NCI-H748 treated with DMSO at 0.1 percent for 48 hours (cell line): ENCODE results near the gene PHACTR1.

Experiments
- DNase-seq: peaks from one replicate; lab custom pipeline; 2025; lab: John Stamatoyannopoulos, UW

PHACTR1 gene

GRCh38 chr6:13030396-13030795 lies 313.8 kb downstream of the PHACTR1 start:
- no peak for DNase-seq

DNA sequence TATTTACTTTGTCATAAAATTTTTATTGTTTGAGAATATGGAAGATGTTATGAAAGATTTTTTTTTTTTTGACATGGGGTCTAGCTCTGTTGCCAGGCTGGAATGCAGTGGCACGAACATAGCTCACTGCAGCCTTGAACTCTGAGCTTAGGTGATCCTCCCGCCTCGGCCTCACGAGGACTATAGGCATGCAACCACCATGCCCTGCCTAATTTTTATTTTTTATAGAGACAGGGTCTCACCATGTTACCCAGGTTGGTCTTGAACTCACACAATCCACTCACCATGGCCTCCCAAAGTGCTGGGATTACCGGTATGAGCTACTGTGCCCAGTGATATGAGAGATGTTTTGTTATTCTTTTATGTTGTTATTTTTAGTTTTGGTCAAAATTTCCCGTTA lies 316.0 kb downstream of the PHACTR1 start:
- DNase-seq, result no peak

DNA sequence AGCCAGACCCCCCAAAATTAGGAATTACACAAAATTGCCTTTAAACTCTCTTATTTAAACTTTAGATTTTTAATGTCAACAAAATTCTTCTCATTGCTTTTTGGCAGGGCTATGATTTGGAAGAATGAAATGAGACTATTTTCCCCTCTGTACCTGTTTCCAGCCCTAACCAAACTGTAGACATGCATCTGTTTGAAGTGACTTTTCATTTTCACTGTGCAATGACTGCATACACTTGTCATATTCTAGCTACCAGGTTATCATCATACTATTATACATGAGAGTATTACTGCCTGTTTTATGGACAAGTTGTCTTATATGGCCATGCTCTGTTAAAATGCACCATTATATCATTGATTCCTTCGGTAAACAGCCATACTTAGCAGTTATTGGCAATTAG lies 316.6 kb downstream of the PHACTR1 start:
- DNase-seq, result no peak

GRCh38 chr6:13034316-13034715 lies 317.7 kb downstream of the PHACTR1 start:
- no peak for DNase-seq

DNA sequence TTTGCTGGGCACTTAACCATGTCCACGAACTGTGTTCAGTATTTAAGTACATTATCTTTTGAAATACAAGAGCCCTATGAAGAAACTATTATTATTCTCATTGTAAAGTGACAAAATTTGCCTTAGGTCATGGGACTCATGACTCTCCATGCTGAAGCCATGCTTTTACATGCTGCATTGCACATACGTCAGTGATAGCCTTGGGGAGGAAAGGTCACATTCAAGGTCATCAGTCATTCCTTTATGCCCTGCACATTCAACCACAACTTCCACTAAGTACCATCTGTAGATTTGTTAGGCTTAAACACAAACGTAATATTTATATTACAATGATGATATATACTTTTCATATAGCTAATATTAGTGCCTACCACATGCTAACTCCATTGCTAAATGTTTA lies 319.0 kb downstream of the PHACTR1 start:
- DNase-seq, result no peak

GRCh38 chr6:13038315-13038714 lies 321.7 kb downstream of the PHACTR1 start:
- DNase-seq, result no peak

DNA sequence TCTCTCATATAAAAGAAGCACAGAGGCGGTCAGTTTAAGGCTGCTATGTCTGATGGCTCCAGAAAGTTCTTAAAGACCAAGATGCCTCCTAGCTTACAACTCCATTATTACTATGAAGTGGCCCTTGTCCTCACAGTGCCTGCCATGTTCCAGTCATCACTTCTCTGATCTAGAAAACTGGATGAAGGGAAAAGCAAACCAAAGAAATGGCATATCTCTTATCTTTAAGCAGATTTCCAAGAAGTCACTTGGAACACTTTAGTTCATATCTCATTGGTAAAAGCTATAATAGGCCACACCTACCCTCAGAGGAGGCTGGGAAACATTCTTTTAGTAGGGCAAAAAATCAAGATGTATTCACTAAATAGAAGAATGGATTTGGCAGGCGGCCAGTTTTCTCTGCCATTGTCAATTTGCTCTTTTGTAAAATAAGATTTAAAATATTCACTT lies 322.2 kb downstream of the PHACTR1 start:
- DNase-seq, result no peak

DNA sequence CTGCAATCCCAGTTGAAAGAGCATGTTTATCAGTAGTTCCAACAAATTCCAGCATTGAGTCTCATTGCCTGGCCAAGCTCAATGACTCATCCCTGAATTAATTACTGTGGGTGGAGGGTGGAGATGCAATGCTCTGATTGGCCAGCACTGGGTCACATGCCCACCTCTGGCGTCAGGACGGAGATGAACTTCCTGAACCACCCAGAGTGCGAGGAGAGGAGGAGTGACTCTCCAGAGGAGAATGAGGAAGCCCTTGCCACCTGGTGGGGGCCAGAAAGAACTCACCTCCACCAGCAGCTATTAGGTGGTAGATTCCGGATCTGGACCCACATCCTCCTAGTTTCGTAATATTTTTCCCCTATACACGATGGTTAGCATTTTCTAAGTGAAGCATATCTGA lies 327.8 kb downstream of the PHACTR1 start:
- no peak for DNase-seq

DNA sequence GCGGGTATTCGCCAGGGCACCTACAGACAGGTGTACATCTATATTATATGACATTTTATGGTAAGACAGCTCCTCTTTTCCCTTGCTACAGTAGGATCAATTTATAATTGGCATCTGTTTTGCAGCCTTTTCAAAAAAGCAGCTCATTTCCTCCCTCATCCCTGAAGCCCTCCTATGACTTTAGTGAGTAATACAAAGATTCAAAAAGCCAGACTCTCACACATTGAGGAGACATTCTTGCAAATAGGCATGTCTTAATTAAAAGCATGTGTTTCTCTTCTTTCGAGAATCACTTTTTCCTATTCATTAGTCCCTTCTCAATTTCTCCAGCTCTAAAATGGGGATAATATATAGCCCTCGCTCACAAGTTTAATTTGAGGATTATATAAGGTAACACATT lies 328.3 kb downstream of the PHACTR1 start:
- DNase-seq, result no peak

DNA sequence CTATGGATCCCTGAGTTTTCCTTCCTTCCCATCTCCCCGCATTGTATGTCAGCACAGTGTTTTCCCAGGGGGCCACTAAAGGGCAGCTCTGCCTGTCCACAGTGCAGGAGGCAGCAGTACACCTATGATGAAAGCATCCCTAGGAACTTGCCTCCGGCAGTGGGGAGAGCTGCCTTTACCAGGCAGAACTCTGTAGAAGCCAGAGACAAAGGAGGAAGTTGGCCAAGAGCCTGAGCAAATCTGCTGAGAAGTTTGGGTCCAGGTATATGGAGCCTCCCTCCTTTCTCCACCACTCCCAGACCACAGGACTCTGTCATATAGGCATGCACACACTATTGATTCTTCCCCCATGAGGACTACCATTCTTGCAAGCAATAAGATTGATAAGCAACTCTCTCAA lies 329.1 kb downstream of the PHACTR1 start:
- DNase-seq, result no peak

DNA sequence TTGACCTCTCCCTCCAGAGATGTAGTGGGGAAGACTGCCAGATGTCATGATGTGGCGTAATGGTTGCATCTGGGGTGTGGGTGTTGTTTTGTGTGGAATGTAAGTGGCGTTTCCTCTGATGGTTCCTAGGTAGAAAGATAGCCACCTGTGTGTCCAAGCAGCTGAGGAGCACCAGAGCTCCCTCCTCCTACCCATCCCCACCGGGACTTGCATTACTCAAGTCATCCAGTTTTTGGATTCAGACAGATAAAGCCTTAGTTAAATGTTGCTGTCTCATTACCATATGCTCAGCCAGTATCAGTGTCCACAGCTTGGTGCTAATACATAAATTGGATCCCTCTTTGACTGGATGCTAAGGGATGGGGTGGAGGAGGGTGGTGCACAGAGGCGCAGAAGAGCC lies 329.5 kb downstream of the PHACTR1 start:
- DNase-seq, result no peak

DNA sequence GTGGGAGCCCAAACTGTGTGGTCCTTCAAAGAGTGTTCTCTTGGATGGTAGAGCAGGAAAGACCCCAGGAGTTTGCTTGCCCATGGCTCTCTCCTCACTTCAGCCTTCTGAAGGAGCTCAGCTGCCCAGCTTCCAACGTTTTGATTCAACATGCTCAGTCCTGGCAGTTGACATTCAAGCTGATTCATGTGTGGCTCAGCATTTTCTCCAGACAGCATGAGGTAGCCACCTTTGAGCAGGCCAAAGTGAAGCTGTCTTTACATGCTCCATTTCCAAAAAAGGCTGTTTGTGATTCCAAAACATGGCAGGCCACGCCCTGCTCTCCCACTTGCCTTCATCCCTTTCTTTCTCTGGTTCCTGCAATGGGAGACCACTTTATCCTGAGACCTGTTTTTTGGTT lies 331.5 kb downstream of the PHACTR1 start:
- DNase-seq, result no peak

GRCh38 chr6:13049666-13050254 lies 333.2 kb downstream of the PHACTR1 start:
- DNase-seq, result no peak

GRCh38 chr6:13053006-13053461 lies 336.5 kb downstream of the PHACTR1 start:
- DNase-seq, result no peak

DNA sequence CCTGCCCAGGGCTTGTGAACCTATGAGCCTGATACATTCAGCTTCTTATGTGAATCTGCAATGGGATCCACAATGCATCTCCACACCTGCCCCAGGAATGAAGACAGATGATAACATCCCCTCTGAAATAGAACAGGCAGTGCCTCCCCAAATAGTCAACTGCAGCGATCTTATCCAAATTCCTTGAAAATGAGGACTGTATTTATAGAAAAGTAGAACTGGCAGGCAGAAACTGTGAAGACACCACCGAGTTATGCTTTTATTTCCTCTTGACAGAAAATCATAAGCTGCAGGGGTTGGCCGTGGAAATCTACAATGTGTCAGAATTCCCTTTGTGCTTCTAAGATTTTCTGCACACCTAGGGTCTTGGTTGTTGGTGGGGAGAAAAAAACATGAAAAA lies 341.5 kb downstream of the PHACTR1 start:
- no peak for DNase-seq

DNA sequence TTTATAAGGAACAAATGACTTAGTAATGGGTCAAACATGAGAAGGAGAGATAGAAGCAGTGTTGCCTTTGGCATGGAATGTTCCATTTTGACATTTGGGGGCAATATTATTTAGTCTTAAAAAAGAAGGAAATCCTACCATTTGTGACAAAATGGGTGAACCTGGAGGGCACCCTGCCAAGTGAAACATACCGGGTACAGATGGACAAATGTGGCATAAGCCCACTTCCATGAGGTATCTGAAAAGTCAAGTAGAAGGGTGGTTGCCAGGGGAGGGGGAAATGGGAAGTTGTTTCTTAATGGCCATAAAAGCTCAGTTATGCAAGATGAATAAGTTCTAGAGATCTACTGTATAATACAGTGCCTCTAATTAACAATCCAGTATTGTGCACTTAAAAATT lies 342.5 kb downstream of the PHACTR1 start:
- DNase-seq, result no peak

DNA sequence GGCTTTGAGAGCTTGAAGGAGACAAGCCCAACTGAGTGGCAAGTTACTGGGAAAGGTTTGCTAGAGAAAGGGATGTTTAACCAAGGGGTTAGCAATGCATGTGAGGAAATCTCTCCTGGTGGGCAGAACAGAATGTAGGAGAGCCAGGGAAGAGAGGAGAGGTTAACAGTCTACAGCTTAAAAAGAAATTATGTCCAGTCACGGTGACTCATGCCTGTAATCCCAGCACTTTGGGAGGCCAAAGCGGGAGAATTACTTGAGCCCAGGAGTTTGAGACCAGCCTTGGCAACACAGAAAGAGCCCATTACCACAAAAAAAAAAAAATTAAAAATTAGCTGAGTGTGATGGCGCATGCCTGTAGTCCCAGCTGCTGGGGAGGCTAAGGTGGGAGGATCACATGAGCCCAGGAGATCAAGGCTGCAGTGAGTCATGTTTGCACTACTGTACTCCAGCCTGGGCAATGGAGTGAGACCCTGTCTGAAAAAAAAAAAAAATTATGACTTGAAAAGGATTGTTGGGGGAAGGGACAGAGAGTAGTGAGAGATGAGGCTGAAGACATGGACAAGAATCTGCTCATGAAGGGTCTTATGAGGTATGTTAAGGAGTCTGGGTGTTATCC lies 346.8 kb downstream of the PHACTR1 start:
- DNase-seq, result no peak

DNA sequence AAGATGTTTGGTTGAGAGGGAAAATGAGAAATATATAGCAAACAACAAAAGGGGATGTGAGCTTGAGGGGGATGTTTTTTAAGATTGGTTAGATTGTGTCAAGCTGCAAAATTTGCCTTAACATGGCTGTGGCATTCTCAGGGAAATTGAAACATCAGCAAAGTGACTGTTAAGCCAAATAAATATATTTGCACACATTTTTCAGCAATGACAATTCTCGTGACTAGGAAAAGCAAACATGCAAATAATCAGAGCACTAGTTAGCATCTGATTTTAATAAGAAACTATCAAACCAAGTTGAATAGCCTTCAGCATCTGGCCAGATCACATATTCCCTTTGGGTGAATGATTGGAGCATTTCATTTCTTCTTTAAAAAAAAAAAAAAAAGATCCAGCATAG lies 349.0 kb downstream of the PHACTR1 start:
- DNase-seq, result no peak

DNA sequence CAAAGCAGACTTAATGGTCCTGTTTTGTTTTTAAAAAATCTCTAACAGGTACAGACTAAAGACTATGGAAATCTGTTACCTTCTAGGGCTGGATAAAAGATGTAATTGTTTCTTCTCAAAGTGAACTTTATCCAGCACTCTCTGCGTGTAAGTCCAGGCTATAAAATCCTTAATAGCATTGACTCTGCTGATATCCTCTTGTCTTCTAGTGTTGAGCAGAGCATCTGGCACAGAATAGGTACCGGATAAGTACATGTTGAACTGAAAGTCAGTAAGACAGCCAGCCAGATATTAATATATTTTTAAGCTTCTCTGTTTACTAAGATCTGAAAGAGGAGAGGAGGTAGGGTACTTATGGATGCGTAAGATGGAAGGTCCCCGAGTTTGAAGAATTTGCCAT lies 349.5 kb downstream of the PHACTR1 start:
- DNase-seq, result no peak

GRCh38 chr6:13066820-13067219 lies 350.3 kb downstream of the PHACTR1 start:
- DNase-seq, result no peak

- no peak for DNase-seq
Measured at GRCh38 chr6:13068586-13069210, 352.1 kb downstream of the PHACTR1 start.

DNA sequence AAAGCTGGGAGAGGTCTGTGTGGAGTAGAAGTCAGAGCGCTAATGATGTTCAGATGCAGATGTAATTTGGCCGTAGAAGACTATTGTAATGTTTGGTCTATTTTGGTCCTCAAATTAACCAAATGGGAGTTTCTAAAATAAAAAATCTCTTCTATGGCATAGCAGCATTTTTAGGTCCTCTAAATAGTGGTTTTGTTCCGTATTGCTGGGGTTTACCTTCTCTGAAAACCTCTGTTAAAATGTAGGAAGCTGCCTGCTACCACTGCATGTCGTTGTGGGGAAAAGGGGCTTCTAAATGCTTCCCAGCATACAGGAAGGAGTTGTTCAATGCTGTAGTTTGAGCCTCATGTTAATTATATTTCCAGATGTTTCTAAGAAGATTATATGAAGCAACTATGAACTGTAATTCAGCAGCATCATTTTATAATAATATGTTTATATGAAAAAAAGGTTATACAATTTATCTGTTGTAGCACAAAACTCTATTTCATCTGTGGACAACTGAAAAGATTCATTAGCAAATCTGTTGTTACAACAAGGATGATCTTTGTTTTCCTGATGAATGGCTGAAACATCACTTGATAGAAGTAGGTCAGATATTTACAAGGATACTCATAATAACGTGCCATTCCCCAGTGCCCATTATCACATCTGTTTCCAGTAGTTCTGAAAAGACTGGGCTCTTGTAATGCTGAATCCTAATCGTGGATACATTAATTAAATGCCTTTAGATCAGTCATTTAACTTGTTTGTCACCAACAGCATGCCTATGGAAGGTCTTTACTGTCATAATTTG lies 355.2 kb downstream of the PHACTR1 start:
- DNase-seq, result no peak
